TTC549 (cell line): Measurements from ENCODE around the gene KIF22.

Experiments
- FAIRE-seq: peaks from 2 replicates; lab custom pipeline; 2012; peaks lifted over from hg19 to GRCh38; lab: Jason Lieb, UNC

The KIF22 gene

GRCh38 chr16:29841631-29842030 is 51.1 kb downstream of the KIF22 start:
- no peak for FAIRE-seq

- no peak for FAIRE-seq
Measured at GRCh38 chr16:29842732-29843346, 52.3 kb downstream of the KIF22 start.

GRCh38 chr16:29843931-29844330 is 53.4 kb downstream of the KIF22 start:
- FAIRE-seq = no peak

GRCh38 chr16:29844575-29845331 is 54.2 kb downstream of the KIF22 start:
- FAIRE-seq = no peak

GRCh38 chr16:29845656-29846055 is 55.1 kb downstream of the KIF22 start:
- no peak for FAIRE-seq

- no peak for FAIRE-seq
Measured at GRCh38 chr16:29848420-29849297, 58.1 kb downstream of the KIF22 start.

- no peak for FAIRE-seq
Measured at GRCh38 chr16:29849505-29849904, 59.0 kb downstream of the KIF22 start.

GRCh38 chr16:29850998-29851397 is 60.4 kb downstream of the KIF22 start:
- no peak for FAIRE-seq

- no peak for FAIRE-seq
Measured at GRCh38 chr16:29852654-29853053, 62.1 kb downstream of the KIF22 start.

- FAIRE-seq = no peak
Measured at GRCh38 chr16:29854520-29855100, 64.1 kb downstream of the KIF22 start.
